Sigmoid colon (tissue), 7 donors: Measurements from ENCODE around the gene SHPK. TPM values are rescaled to one million over a fixed set of nuclear protein-coding genes. Genes with fewer than 3 reads are reported as not detected.
"Not testable (repeated sequence)": the region's sequence is repeated elsewhere in the genome, so short reads cannot be mapped to it uniquely, and the experiment has no call there.

ENCODE experiments used
- DNase-seq: peaks from one replicate; pipeline ENCODE4 v3.0.0-alpha.2; 2019
- H3K27ac ChIP-seq, 4 donors: fragments of 200-600 bp; sonication (generic); one replicate each; pipeline ENCODE4 v1.5.1; 2016 to 2019; ENCODE audit warnings: mild to moderate bottlenecking in 1 of 4
- H3K27me3 ChIP-seq, 3 donors: fragments of 200-600 bp; sonication (generic); one replicate each; pipeline ENCODE4 v1.5.1; 2019; ENCODE audit warnings: mild to moderate bottlenecking in 1 of 3
- H3K36me3 ChIP-seq, 4 donors: fragments of 200-600 bp; sonication (generic); one replicate each; pipeline ENCODE4 v1.5.1; 2016 to 2019
- H3K4me1 ChIP-seq, 4 donors: fragments of 200-600 bp; sonication (generic); one replicate each; pipeline ENCODE4 v1.5.1; 2017 to 2019
- H3K4me3 ChIP-seq, 4 donors: fragments of 200-600 bp; sonication (generic); one replicate each; pipeline ENCODE4 v1.5.1; 2017 to 2019; ENCODE audit warnings: mild to moderate bottlenecking in 2 of 4, moderate library complexity in 1 of 4
- H3K9me3 ChIP-seq, 4 donors: fragments of 200-600 bp in 3 of 4; sonication (generic) in 3 of 4; one replicate each; pipeline versions ENCODE4 v1.5.1 to v1.6.1; 2013 to 2019
- CTCF ChIP-seq, 4 experiments: fragments of 450-650 bp in 3 of 4; fragments of 200-600 bp in 1 of 4; IDR thresholded peaks; one replicate each; pipeline ENCODE4 v1.5.1; 2016 to 2019; ENCODE audit warnings: antibody characterized with exemption in 4 of 4, mild to moderate bottlenecking in 3 of 4, moderate library complexity in 2 of 4
- EP300 ChIP-seq, 4 donors: sonication (generic); formaldehyde crosslinking; IDR thresholded peaks; one replicate each; pipeline ENCODE4 v1.6.1; 2017; ENCODE audit warnings: antibody characterized with exemption in 4 of 4
- POLR2A ChIP-seq, 2 donors: fragments of 450-650 bp; IDR thresholded peaks; one replicate each; pipeline ENCODE4 v1.6.1; 2016; ENCODE audit warnings: antibody characterized with exemption in 2 of 2, mild to moderate bottlenecking in 2 of 2, moderate library complexity in 2 of 2
- POLR2AphosphoS5 ChIP-seq, 4 donors: sonication (generic); formaldehyde crosslinking; IDR thresholded peaks; one replicate each; pipeline ENCODE4 v1.6.1; 2017; ENCODE audit warnings: antibody characterized with exemption in 4 of 4
- WGBS, 2 donors: extraction: QIAGEN DNeasy Blood & Tissue Kit; methylation state at CpG; one replicate each; pipeline ENCODE4 v1.1.7; 2013; 5-methylcytosine and 5-hydroxymethylcytosine counted together
- intact Hi-C: fragments of 100-400 bp; cut with DNase I; formaldehyde crosslinking; loops from one replicate; pipeline ENCODE4 v1.15.1; 2023
- polyA plus RNA-seq, 3 donors: library from polyadenylated mRNA; stranded (reverse); fragments of 200-250 nt; gene quantifications; one replicate each; pipeline ENCODE4 v1.2.3, GENCODE V29; 2013
- total RNA-seq, 4 donors: library from RNA; depleted of rRNA; stranded (reverse); fragments of >200 nt; gene quantifications; one replicate each; pipeline ENCODE4 v1.1.0, GENCODE V29; 2016
- donor health status: healthy with polysubstance abuse.
- donor health status: Bipolar disorder and iron deficiency.
- donor health status: healthy.

The SHPK gene
- total and polyA plus RNA-seq, 7 donors = 5.8 to 12.7 (median 7.8) TPM

- TF ChIP-seq POLR2AphosphoS5 (IDR thresholded peaks at IDR 0.05) (no peak), EP300 (IDR thresholded peaks at IDR 0.05) (no peak), POLR2A (IDR thresholded peaks at IDR 0.05) (no peak), CTCF (IDR thresholded peaks at IDR 0.05) (no peak)
- intact Hi-C loops = no loop called here
- Histone ChIP-seq H3K27ac (no peak overlapping the region), H3K9me3 (no peaks in the 10 kb centered on the region), H3K4me1 (no peaks in the 10 kb centered on the region), H3K4me3 (no peak overlapping the region), H3K27me3 (no peaks in the 10 kb centered on the region), H3K36me3 (peaks cover 0 to 64% (median 9%) of the 10 kb centered on the region in 4 donors)
- no peak for DNase-seq
- WGBS, 2 donors = 93 to 97% methylated on average over 9 of the region's 9 CpGs
These were observed 66.4 kb downstream of the SHPK start for GRCh38 chr17:3569534-3570137.

DNA sequence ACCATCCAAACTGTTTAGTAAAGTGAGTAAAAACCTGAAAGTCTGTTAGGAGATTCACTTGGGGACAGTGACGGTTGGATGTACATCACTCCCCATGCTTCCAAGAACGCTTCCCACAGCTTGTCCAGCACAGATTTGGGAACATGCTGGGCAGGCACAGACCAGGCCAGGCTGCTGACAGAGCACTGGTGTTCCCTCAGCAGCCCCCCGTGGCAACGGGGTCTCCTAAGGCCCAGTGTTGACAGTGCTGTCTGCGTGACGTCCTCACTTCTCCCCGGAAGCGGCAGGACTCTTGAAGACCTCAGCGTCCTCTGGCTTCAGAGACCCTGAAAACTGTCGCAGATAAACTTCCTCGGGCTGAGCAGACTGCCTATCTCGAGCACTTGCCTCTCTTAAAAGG is 69.5 kb downstream of the SHPK start:
- 94 to 95% methylated on average over 12 of the region's 12 CpGs for WGBS, 2 donors
- no peak for TF ChIP-seq CTCF (IDR thresholded peaks at IDR 0.05)
- no peak for TF ChIP-seq POLR2AphosphoS5 (IDR thresholded peaks at IDR 0.05)
- TF ChIP-seq POLR2A (IDR thresholded peaks at IDR 0.05) = no peak
- no peak for TF ChIP-seq EP300 (IDR thresholded peaks at IDR 0.05)
- H3K4me1 ChIP-seq = no peaks in the 10 kb centered on the region
- peaks cover 0 to 44% (median 9%) of the 10 kb centered on the region in 4 donors for H3K36me3 ChIP-seq
- H3K9me3 ChIP-seq = no peaks in the 10 kb centered on the region
- no peak for DNase-seq
- intact Hi-C loops = no loop called here
- H3K4me3 ChIP-seq = no peak overlapping the region
- no peak overlapping the region for H3K27ac ChIP-seq
- no peaks in the 10 kb centered on the region for H3K27me3 ChIP-seq

DNA sequence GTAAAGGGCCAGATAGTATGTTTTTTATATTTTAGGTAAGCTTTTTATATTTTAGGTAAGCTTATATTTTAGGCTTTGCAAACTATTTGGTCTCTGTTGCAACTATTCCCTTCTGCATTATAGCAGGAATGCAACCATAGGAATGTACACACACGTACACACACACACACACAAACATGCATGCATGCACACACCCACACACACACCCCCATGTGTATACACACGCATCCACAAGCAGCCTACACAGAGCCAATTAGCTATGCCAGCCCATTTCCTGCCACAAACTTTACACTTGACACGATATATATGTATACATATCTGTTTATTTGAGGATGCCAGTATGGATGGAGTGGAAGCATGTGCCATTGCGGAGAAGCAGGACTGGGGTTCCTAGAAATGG is 70.9 kb downstream of the SHPK start:
- H3K9me3 ChIP-seq = no peaks in the 10 kb centered on the region
- intact Hi-C loops = no loop called here
- no peak for TF ChIP-seq POLR2AphosphoS5 (IDR thresholded peaks at IDR 0.05)
- TF ChIP-seq CTCF (IDR thresholded peaks at IDR 0.05) = no peak
- TF ChIP-seq POLR2A (IDR thresholded peaks at IDR 0.05) = no peak
- no peak for TF ChIP-seq EP300 (IDR thresholded peaks at IDR 0.05)
- 84 to 93% methylated on average over 4 of the region's 4 CpGs for WGBS, 2 donors
- H3K27ac ChIP-seq = no peak overlapping the region
- no peak for DNase-seq
- H3K4me1 ChIP-seq = no peaks in the 10 kb centered on the region
- H3K36me3 ChIP-seq = peaks cover 0 to 30% (median 0%) of the 10 kb centered on the region in 4 donors
- no peaks in the 10 kb centered on the region for H3K27me3 ChIP-seq
- H3K4me3 ChIP-seq = no peak overlapping the region

DNA sequence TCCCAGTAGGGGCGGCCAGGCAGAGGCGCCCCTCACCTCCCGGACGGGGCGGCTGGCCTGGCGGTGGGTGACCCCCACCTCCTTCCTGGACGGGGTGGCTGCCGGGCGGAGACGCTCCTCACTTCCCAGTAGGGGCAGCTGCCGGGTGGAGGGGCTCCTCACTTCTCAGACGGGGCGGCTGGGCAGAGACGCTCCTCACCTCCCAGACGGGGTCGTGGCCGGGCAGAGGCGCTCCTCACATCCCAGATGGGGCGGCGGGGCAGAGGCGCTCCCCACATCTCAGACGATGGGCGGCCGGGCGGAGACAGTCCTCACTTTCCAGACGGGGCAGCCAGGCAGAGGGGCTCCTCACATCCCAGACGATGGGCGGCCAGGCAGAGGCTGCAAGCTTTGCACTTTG is 71.8 kb downstream of the SHPK start:
- H3K36me3 ChIP-seq = peaks cover 0 to 22% (median 0%) of the 10 kb centered on the region in 4 donors
- WGBS, 2 donors = 96 to 98% methylated on average over 28 of the region's 28 CpGs
- H3K4me3 ChIP-seq, H3K4me1 ChIP-seq, H3K9me3 ChIP-seq, H3K27ac ChIP-seq, H3K27me3 ChIP-seq, DNase-seq, intact Hi-C loops: not testable (repeated sequence)

GRCh38 chr17:3559270-3559645 is 76.8 kb downstream of the SHPK start:
- WGBS, 2 donors = 90 to 93% methylated on average over 9 of the region's 9 CpGs
- no peaks in the 10 kb centered on the region for H3K4me1 ChIP-seq
- H3K4me3 ChIP-seq = no peak overlapping the region
- no peak for DNase-seq
- no peak overlapping the region for H3K27ac ChIP-seq
- no peak for TF ChIP-seq EP300 (IDR thresholded peaks at IDR 0.05)
- TF ChIP-seq POLR2A (IDR thresholded peaks at IDR 0.05) = no peak
- no peak for TF ChIP-seq CTCF (IDR thresholded peaks at IDR 0.05)
- no peak for TF ChIP-seq POLR2AphosphoS5 (IDR thresholded peaks at IDR 0.05)
- peaks cover 0 to 22% (median 5%) of the 10 kb centered on the region in 3 donors for H3K27me3 ChIP-seq
- intact Hi-C loops = no loop called here
- no peaks in the 10 kb centered on the region for H3K9me3 ChIP-seq
- no peaks in the 10 kb centered on the region for H3K36me3 ChIP-seq
